ENCODE results near the gene GLIS1.
"Not testable (repeated sequence)": the region's sequence is repeated elsewhere in the genome, so short reads cannot be mapped to it uniquely, and the experiment has no call there.

GLIS1 gene

DNA sequence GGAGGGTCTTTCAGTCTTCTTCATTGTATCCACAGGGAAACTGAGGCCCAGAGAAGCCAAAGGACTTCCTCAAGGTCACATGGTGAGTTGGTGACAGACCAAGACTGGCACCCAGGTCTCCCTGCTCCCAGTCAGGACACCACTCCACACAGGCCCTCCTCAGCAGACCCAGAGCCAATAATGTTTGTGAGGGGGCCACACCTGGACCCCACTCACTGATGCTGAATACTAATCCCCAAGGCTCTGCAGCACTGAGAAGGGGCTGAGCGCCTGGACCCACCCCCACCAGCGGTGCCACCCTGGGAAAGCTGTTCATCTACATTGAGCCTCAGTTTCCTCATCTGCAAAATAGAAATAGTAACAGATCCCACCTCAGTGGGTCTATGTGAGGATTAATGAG lies 79.5 kb downstream of the GLIS1 start:
- no peak overlapping the region for H3K27ac Mint-ChIP-seq
- H3K27me3 Mint-ChIP-seq, result peaks cover 45% of the 10 kb centered on the region
- H3K4me3 Mint-ChIP-seq, result no peak overlapping the region
- CTCF ChIA-PET, result no interaction called here
- H3K9me3 Mint-ChIP-seq, result no peaks in the 10 kb centered on the region
- DNase-seq, result no peak
- no peaks in the 10 kb centered on the region for H3K4me1 Mint-ChIP-seq
- H3K36me3 Mint-ChIP-seq, result no peaks in the 10 kb centered on the region

DNA sequence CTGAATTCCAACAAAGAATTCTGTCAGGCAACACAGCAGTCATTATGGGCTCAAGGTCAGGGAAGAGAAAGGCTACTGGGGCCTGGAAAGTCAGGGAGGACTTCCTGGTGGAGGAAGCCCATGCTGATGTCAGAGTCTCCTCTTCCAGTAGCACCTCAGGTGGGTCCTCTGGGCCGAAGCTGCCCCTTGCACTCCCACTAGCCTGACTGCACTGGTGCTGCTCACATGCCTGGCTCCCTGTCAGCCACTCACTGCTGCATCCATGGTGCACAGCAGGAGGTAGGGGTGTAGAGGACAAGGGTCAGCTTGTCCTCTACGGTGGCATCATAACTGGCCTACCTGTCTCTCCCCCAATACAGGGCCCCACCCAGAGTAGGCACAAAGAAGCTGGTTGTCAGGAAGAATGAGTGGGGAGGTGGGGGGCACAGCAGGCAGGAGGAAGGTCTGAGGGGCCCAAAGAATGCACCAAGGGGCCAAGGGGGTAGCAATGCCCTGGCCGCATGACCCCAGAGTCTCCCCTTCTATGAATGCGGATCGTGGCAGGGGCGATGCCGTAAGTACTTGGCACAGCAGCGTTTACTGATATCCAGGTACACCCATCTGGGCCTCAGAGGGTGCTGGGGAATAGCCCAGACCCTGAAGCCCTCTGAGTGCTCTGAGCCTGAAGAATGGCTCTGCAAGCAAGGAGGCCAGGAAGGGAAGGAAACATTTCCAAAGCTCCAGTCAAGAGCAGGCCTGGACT lies 80.3 kb downstream of the GLIS1 start:
- peaks cover 47% of the 10 kb centered on the region for H3K27me3 Mint-ChIP-seq
- H3K4me3 Mint-ChIP-seq, result no peak overlapping the region
- DNase-seq, result no peak
- no peaks in the 10 kb centered on the region for H3K9me3 Mint-ChIP-seq
- H3K27ac Mint-ChIP-seq, result no peak overlapping the region
- H3K36me3 Mint-ChIP-seq, result no peaks in the 10 kb centered on the region
- no peaks in the 10 kb centered on the region for H3K4me1 Mint-ChIP-seq
- CTCF ChIA-PET, result no interaction called here

DNA sequence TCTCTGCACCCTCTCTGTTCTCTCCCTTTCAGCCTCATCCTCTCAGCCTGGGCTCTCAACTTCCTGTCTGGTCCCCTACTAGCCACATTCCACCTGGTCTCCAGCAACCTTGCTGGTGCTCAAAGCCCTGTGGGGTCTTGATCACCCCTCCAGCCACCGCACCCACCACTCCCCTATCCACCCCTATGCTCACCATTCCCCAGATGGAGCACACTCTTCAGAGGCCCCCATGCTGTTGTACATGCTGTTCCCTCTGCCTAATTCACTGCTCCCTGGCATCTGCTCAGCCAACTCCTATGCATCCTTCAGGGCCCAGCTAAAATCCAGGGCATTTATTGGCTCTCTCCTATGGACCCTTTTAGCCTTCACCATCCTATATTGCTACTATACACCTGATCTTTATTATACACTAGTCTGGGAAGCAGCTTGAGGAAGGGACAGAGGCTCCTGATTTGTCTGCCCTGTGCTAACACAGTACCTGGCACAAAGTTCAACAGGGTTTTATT lies 81.0 kb downstream of the GLIS1 start:
- no peak for DNase-seq
- Mint-ChIP-seq H3K27ac (no peak overlapping the region), H3K9me3 (no peaks in the 10 kb centered on the region), H3K4me1 (no peaks in the 10 kb centered on the region), H3K4me3 (no peak overlapping the region), H3K36me3 (no peaks in the 10 kb centered on the region), H3K27me3 (peaks cover 49% of the 10 kb centered on the region)
- CTCF ChIA-PET, result no interaction called here

DNA sequence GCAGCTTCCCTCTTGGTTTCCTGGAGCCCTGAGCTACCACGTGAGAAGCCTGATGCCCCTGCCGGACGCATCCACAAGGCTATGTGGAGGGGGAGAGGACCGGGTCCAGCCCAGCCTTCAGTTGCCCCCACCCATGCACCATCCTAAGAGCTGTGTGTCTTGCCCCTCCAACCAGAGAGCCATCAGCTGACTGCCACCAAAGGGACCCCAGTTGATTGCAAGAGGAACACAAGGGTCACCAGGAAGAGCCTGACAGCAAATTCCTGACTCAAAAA lies 81.5 kb downstream of the GLIS1 start:
- no peaks in the 10 kb centered on the region for H3K9me3 Mint-ChIP-seq
- no peaks in the 10 kb centered on the region for H3K36me3 Mint-ChIP-seq
- H3K4me3 Mint-ChIP-seq, result no peak overlapping the region
- no peak overlapping the region for H3K27ac Mint-ChIP-seq
- CTCF ChIA-PET, result no interaction called here
- H3K4me1 Mint-ChIP-seq, result no peaks in the 10 kb centered on the region
- DNase-seq, result no peak
- H3K27me3 Mint-ChIP-seq, result peaks cover 51% of the 10 kb centered on the region

DNA sequence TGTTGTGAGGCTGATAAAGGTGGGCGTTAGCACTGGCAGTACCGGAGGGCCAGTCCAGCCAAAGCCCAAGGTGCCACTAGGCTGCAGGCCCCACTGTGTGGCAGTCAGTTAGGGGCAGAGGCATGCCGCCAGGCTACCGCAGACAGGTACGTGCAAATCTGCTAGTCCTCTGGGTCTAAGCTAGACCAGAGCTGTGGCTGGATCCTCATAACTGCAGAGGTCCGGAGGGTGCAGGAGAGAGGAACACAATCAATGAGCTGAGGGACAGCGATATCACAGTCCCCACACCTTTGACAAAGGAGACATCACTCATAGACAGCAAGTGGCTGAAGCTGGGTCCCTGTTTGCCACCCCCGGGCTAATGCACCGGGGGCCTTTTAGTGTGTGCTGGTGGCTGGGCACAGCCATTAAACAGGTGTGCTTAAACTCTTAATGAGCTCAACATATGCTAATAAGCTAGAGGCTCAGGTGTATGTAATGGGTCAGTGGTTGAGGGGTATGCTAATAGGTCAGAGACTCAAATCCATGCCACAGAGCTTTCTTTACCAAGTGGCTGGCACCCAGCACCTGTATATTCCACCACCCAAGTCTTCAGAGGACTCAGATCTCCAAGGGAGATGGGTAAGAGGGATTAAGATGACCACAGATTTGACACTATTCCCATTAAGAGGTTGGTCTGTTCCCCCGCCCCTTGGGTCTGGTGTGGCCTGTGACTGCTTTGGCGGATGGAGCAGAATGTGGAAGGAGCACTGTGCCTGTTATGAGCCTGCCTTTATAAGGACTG lies 82.0 kb downstream of the GLIS1 start:
- Mint-ChIP-seq H3K27me3 (peaks cover 51% of the 10 kb centered on the region), H3K9me3 (no peaks in the 10 kb centered on the region), H3K4me1 (no peaks in the 10 kb centered on the region), H3K27ac (no peak overlapping the region), H3K4me3 (no peak overlapping the region), H3K36me3 (no peaks in the 10 kb centered on the region)
- CTCF ChIA-PET, result no interaction called here
- no peak for DNase-seq

DNA sequence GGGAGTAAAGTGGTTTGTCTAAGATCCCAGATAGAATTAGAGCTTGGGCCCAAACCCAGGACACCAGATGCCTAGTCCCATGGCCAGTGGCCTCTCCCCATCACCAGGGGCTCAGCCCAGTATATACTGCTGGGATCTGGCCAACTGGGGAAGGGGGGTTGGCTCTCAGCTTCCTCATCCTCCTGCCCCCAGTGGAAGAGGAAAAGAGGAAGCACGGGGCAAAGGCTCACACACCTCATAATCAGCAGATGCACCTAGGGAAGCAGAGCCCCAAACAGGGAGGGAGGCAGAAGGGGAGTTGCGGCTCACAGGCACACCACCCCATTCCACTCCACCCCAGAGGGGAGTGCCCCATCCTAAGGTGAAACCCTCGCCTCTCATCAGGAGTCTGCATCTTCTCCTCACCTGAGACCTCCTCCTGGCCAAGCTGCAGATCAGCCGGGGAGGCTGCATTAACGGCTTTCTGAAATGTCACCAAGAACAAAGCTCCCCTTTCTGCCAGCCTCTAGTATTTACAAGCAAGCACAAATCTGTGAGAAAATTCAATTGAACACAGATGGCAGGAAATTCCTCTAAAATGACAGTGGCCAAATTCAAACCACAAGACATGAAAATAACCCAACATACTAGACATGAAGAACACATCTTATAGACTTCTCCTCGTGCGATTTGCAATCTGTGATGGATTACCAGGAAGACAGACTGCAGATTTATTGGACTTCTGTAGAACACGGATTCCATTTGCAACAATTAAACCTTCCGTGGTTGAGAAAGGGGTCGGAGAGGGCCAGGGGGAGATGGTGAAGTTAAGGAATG lies 82.8 kb downstream of the GLIS1 start:
- H3K27me3 Mint-ChIP-seq, result peaks cover 47% of the 10 kb centered on the region
- no peak overlapping the region for H3K4me3 Mint-ChIP-seq
- H3K27ac Mint-ChIP-seq, result no peak overlapping the region
- H3K36me3 Mint-ChIP-seq, result no peaks in the 10 kb centered on the region
- H3K4me1 Mint-ChIP-seq, result no peaks in the 10 kb centered on the region
- no peak for DNase-seq
- CTCF ChIA-PET, result no interaction called here
- no peaks in the 10 kb centered on the region for H3K9me3 Mint-ChIP-seq

DNA sequence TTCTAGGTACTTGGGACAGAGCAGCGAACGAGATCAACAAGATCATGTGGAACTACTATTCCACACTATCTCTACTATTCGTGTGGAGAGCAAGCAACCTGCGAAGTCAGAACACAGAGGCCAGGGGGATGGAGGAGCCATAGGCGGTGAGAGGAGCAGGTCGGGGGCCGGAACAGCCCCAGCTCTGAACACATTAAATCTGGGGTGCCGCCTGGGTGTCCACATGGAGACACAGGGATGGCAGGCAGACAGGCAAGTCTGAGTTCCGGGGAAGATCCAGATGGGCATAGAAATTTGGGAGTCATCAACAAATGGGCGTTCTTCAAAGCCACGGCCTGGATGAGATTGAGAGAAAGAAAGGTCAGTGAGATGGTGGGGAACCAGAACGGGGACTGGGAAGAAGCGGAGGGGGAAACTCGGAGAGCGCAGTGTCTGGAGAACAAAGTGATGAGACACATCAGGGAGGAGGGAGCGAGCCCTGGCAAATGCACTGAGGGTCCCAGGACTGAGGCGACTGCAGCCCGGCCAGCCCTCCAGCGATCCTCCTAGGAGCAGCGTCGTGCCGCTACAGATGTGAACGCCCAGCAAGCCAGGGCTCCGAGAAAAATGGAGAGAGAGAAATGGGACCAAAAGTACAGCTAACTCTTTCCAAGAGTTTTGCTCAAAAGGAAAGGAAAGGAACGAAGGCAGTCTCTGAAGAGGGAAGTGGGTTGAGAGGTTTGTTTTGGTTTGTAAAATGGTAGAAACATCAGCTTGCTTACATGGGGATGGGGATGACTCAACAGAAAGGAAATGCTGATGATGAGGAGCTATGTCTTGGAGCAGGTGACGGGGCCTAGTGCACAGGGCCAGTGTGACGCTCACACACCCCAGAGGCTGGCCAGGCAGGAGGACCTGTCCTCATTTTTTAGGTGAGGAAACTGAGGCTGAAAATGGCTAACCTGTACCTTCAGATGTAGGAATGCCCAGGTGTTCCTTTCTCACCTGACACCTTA lies 84.5 kb downstream of the GLIS1 start:
- H3K4me3 Mint-ChIP-seq, result no peak overlapping the region
- DNase-seq, result no peak
- H3K4me1 Mint-ChIP-seq, result no peaks in the 10 kb centered on the region
- no peak overlapping the region for H3K27ac Mint-ChIP-seq
- peaks cover 45% of the 10 kb centered on the region for H3K27me3 Mint-ChIP-seq
- H3K9me3 Mint-ChIP-seq, result no peaks in the 10 kb centered on the region
- no peaks in the 10 kb centered on the region for H3K36me3 Mint-ChIP-seq
- CTCF ChIA-PET, result no interaction called here

DNA sequence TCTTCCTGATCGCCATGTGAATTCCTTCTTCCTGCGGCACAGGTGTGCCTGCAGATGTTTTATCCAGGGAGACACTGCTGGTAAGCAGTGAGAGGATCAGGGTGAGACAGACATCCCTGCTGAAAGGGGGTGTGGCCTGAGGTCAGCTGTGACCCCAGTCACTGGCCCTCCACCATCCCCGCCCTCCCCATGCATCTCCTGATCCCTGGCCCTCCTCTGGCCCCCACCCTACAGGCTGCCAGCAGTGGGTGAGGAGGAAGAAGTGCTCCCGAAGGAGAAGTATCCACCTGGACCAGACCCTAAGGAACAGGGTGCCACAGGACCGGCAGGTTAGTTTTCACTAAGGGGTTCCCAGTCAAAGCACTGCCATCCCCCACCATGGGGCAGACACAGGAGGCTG lies 85.3 kb downstream of the GLIS1 start:
- Mint-ChIP-seq H3K27me3 (peaks cover 45% of the 10 kb centered on the region), H3K4me3 (no peak overlapping the region)

DNA sequence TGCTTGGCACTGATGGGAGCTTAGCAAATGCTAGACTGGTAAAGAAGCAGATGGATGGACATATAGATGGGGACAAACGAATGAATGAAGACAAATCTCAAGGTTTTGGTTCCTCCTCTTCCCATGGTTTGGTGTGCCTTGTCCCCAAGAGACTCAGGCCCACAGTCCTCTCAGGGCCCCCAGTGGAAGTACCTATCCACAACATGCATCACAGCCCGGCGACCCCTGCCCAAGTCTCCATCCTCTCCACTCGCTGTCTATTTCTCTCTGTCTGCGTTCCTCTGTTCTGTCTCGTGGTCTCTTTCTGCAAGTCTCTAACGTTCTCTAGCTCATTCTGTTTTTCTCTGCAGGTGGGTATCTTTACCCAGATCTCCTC lies 85.8 kb downstream of the GLIS1 start:
- Mint-ChIP-seq H3K27ac (no peak overlapping the region), H3K4me3 (no peak overlapping the region), H3K4me1 (no peaks in the 10 kb centered on the region), H3K9me3 (no peaks in the 10 kb centered on the region), H3K36me3 (no peaks in the 10 kb centered on the region), H3K27me3 (peaks cover 45% of the 10 kb centered on the region)
- DNase-seq, result no peak
- CTCF ChIA-PET, result interaction anchor here (1.5 kb wide), 1 partner anchor 166 kb away, joined by 3 read pairs; no protein-coding TSS in a partner anchor

More for the DNA sequence above, 85.3 kb downstream of the GLIS1 start:
- no peaks in the 10 kb centered on the region for H3K4me1 Mint-ChIP-seq
- H3K36me3 Mint-ChIP-seq, result no peaks in the 10 kb centered on the region
- no peaks in the 10 kb centered on the region for H3K9me3 Mint-ChIP-seq
- CTCF ChIA-PET, result interaction anchor here (1.5 kb wide), 1 partner anchor 166 kb away, joined by 3 read pairs; no protein-coding TSS in a partner anchor
- H3K27ac Mint-ChIP-seq, result no peak overlapping the region
- no peak for DNase-seq

DNA sequence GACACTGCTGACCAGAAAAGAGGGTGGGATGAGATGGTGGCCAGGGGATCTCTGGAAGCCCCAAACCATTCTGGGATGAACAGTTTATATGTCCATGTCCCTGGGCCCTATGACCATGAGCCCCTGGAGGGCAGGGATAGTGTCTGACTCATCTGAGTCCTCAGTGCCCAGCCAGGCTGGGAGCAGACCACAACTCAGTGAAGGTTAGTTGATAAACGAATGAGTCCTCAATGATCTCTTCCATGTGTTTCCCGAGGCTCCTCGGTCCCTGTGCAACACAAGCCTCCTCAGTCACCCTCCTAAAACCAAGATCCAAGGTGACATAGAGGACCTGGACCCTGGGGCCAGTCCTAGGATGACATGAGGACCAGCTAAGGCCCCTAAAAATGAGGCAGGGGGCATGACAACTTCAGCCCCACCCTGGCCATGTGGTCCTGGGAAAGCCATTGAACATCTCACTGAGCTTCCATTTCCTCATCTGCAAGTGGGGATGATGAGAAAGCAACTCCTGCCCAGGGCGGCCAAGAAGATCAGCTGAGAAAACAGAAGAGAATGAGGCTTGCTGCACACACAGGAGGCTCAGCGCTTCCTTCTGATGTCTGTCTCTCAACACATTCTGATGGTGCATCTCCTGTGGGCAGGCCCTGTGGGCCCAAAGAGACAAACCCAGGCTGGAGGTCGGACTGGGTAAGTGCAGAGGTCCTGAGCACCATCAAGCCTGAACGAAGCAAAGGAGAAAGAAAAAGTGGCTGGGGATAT lies 86.3 kb downstream of the GLIS1 start:
- Mint-ChIP-seq H3K27me3 (peaks cover 44% of the 10 kb centered on the region), H3K4me1 (no peaks in the 10 kb centered on the region), H3K9me3 (no peaks in the 10 kb centered on the region), H3K36me3 (no peaks in the 10 kb centered on the region), H3K27ac (no peak overlapping the region), H3K4me3 (no peak overlapping the region)
- DNase-seq, result no peak
- CTCF ChIA-PET, result interaction anchor here (1.5 kb wide), 1 partner anchor 165 kb away, joined by 3 read pairs; no protein-coding TSS in a partner anchor

DNA sequence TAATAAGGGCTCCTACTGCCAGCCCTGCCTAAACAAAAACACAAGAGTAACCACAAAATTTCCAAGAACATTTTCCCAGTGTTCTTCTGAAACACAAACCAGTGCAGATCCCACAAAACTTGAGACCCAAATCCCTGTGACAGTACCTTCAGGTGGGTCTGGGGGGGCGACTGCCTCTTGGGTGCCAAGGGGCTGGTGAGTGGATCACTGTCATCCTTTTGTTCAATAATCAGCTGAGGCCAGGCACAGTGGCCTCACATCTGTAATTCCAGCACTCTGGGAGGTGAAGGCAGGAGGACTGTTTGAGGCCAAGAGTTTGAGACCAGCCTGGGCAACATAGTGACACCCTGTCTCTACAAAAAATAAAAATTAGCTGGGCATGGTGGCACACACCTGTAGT lies 87.6 kb downstream of the GLIS1 start:
- Mint-ChIP-seq H3K9me3 (no peaks in the 10 kb centered on the region), H3K36me3 (no peaks in the 10 kb centered on the region), H3K4me3 (no peak overlapping the region), H3K4me1 (no peaks in the 10 kb centered on the region), H3K27ac (no peak overlapping the region), H3K27me3 (peaks cover 38% of the 10 kb centered on the region)
- CTCF ChIA-PET, result no interaction called here
- no peak for DNase-seq

DNA sequence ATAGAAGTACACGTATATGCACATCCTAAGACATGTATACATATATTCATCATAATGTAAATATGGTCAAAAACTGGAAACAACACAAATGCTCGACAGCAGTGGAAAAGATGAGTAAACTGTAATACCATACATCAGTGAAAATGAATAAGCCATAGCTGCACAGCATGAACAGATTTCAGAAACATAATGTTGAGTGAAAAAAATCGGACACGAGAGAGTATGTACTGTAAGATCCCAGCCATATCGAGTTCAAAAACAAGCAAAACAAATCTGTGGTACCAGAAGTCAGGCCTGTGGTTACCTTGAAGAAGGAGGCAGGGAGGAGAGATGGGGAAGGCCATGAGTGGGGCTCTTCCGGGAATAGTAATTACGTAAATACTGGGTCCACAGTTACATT lies 90.4 kb downstream of the GLIS1 start:
- CTCF ChIA-PET, result no interaction called here
- Mint-ChIP-seq H3K4me1 (no peaks in the 10 kb centered on the region), H3K27ac (no peak overlapping the region), H3K4me3 (no peak overlapping the region), H3K27me3 (peaks cover 23% of the 10 kb centered on the region), H3K36me3 (no peaks in the 10 kb centered on the region), H3K9me3 (no peaks in the 10 kb centered on the region)
- DNase-seq, result no peak

DNA sequence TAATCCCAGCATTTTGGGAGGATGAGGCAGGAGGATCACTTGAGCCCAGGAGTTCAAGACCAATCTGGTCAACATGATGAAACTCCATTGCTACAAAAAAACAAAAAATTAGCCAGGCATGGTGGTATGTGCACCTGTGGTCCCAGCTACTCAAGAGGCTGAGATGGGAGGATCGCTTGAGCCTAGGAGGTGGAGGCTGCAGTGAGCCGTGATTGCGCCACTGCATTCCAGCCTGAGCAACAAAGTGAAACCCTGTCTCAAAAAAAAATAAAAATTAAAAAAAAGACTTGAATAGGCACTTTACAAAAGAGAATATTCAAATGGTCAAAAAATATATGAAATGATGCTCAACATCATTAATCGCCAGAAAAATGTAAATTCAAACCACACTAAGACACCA lies 91.0 kb downstream of the GLIS1 start:
- peaks cover 17% of the 10 kb centered on the region for H3K27me3 Mint-ChIP-seq
- H3K36me3 Mint-ChIP-seq, H3K27ac Mint-ChIP-seq, H3K9me3 Mint-ChIP-seq, CTCF ChIA-PET, H3K4me3 Mint-ChIP-seq, H3K4me1 Mint-ChIP-seq: not testable (repeated sequence)
- peak; percentile 10 for DNase-seq

Measured in activated naive CD4-positive, alpha-beta T cell treated with anti-CD3 and anti-CD28 coated beads, Interleukin-2, amount 10 ng/mL, durations not matched to agents 7 days and 5 days (primary cell).